Testis (tissue), 2 donors: ENCODE data around the gene SPA17.

Source experiments
- CTCF ChIP-seq, 3 experiments: fragments of 450-650 bp in 2 of 3; fragments of 200-600 bp in 1 of 3; sonication (generic) in 1 of 3; IDR thresholded peaks; one replicate each; pipeline ENCODE4 v1.5.1; 2016 to 2019; ENCODE audit warnings: antibody characterized with exemption in 3 of 3, mild to moderate bottlenecking in 2 of 3, moderate library complexity in 1 of 3
- POLR2A ChIP-seq: fragments of 450-650 bp; IDR thresholded peaks from one replicate; pipeline ENCODE4 v1.6.1; 2017; ENCODE audit warnings: antibody characterized with exemption, mild to moderate bottlenecking, moderate library complexity

GRCh38 chr11:124638500-124638899, 35.2 kb upstream of the SPA17 start:
- TF ChIP-seq CTCF (IDR thresholded peaks at IDR 0.05) (no peak), POLR2A (no peak)
